Chondrocyte (in vitro differentiated cells): ENCODE measurements around the gene ZBTB9. TPM values are rescaled to one million over a fixed set of nuclear protein-coding genes. Genes with fewer than 3 reads are reported as not detected.
"Not testable (repeated sequence)": the region's sequence is repeated elsewhere in the genome, so short reads cannot be mapped to it uniquely, and the experiment has no call there.

Experiments used
- DNase-seq: peaks from one replicate; pipeline ENCODE4 v3.0.0; 2021; ENCODE audit warnings: mixed read lengths, low spot score
- H3K27ac Mint-ChIP-seq: one replicate; pipeline ENCODE4 v1.8.0; 2021; ENCODE audit warnings: mild to moderate bottlenecking, moderate library complexity, mixed read lengths; ENCODE audit not compliant: unreplicated experiment
- H3K27me3 Mint-ChIP-seq: 2 replicates; pipeline ENCODE4 v1.8.0; 2021; ENCODE audit warnings: low read depth, mixed read lengths
- H3K36me3 Mint-ChIP-seq: 2 replicates; pipeline ENCODE4 v1.8.0; 2021; ENCODE audit warnings: low read depth, mixed read lengths
- H3K4me1 Mint-ChIP-seq: 2 replicates; pipeline ENCODE4 v1.8.0; 2021; ENCODE audit warnings: low read depth, mild to moderate bottlenecking, mixed read lengths
- H3K4me3 Mint-ChIP-seq: one replicate; pipeline ENCODE4 v1.8.0; 2021; ENCODE audit warnings: mild to moderate bottlenecking, moderate library complexity, mixed read lengths; ENCODE audit not compliant: unreplicated experiment
- H3K9me3 Mint-ChIP-seq: 2 replicates; pipeline ENCODE4 v1.8.0; 2021; ENCODE audit warnings: low read depth, mixed read lengths
- CTCF ChIP-seq: fragments of 200-600 bp; sonication (generic); IDR thresholded peaks from 2 replicates; pipeline ENCODE4 v1.5.0; 2021; ENCODE audit warnings: antibody characterized with exemption, mild to moderate bottlenecking, moderate library complexity
- total RNA-seq: library from RNA; stranded (reverse); gene quantifications from 3 replicates; pipeline ENCODE4 v1.2.1, GENCODE V29; 2021

The ZBTB9 gene
- total RNA-seq, 1 donor from 2014 or later: 7.1 TPM

DNA sequence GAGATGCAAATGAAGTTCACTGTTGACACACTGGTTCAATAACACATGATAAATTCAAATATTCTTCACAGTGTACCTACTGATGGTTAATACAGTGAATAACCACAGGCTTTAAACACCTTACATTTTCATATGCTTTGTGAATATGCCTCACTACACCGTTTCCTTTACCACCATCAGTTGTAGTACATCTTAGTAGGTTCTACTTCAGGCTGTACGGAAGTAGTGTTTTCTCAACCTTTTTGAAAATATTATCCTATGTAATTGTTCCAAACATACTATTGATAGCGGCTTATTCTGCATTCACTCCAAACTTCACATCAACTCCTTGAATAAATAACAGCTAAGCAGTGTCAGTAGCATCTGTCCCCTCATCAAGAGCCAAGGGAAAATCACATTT, 15.3 kb downstream of the ZBTB9 start:
- no peak overlapping the region for H3K27ac Mint-ChIP-seq

GRCh38 chr6:33477864-33478263, 23.5 kb downstream of the ZBTB9 start:
- no peak overlapping the region for H3K27ac Mint-ChIP-seq
- no peaks in the 10 kb centered on the region for H3K4me1 Mint-ChIP-seq
- DNase-seq: no peak
- no peak overlapping the region for H3K4me3 Mint-ChIP-seq
- TF ChIP-seq CTCF: no peak
- H3K27me3 Mint-ChIP-seq: peaks cover 22% of the 10 kb centered on the region
- H3K36me3 Mint-ChIP-seq: no peaks in the 10 kb centered on the region
- H3K9me3 Mint-ChIP-seq: no peaks in the 10 kb centered on the region

More for the DNA sequence above, 15.3 kb downstream of the ZBTB9 start:
- no peaks in the 10 kb centered on the region for H3K27me3 Mint-ChIP-seq
- H3K4me3 Mint-ChIP-seq: no peak overlapping the region
- no peak for DNase-seq
- peaks cover 5% of the 10 kb centered on the region for H3K9me3 Mint-ChIP-seq
- H3K36me3 Mint-ChIP-seq: no peaks in the 10 kb centered on the region
- H3K4me1 Mint-ChIP-seq: no peaks in the 10 kb centered on the region
- TF ChIP-seq CTCF: no peak

GRCh38 chr6:33481192-33481591, 26.8 kb downstream of the ZBTB9 start:
- Mint-ChIP-seq H3K27me3 (peaks cover 22% of the 10 kb centered on the region), H3K9me3 (peaks cover 5% of the 10 kb centered on the region), H3K27ac (no peak overlapping the region), H3K4me1 (no peaks in the 10 kb centered on the region), H3K36me3 (peaks cover 1% of the 10 kb centered on the region), H3K4me3 (no peak overlapping the region)
- DNase-seq: no peak
- no peak for TF ChIP-seq CTCF

DNA sequence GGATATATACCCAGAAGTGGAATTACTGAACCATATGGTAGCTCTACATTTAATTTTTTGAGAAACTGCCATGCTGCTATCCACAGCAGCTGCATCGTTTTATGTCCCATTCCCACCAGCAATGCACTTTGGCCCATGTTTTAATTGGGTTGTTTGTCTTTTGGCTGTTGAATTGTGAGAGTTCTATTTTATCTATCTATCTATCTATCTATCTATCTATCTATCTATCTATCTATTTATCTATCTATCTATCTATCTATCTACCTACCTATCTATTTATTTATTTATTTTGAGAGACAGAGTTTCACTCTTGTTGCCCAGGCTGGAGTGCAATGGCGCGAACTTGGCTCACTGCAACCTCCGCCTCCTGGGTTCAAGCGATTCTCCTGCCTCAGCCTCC, 28.2 kb downstream of the ZBTB9 start:
- DNase-seq, H3K9me3 Mint-ChIP-seq, H3K4me1 Mint-ChIP-seq, H3K27ac Mint-ChIP-seq, H3K4me3 Mint-ChIP-seq, H3K36me3 Mint-ChIP-seq: not testable (repeated sequence)
- H3K27me3 Mint-ChIP-seq: peaks cover 25% of the 10 kb centered on the region

GRCh38 chr6:33483678-33484077, 29.3 kb downstream of the ZBTB9 start:
- H3K9me3 Mint-ChIP-seq: peaks cover 5% of the 10 kb centered on the region
- no peak for TF ChIP-seq CTCF
- peaks cover 1% of the 10 kb centered on the region for H3K36me3 Mint-ChIP-seq
- H3K27me3 Mint-ChIP-seq: peaks cover 25% of the 10 kb centered on the region
- H3K27ac Mint-ChIP-seq: no peak overlapping the region
- H3K4me1 Mint-ChIP-seq: no peaks in the 10 kb centered on the region
- no peak for DNase-seq
- H3K4me3 Mint-ChIP-seq: no peak overlapping the region

GRCh38 chr6:33484673-33485262, 30.4 kb downstream of the ZBTB9 start:
- not testable (repeated sequence) for H3K27ac Mint-ChIP-seq, H3K4me3 Mint-ChIP-seq, H3K9me3 Mint-ChIP-seq, H3K4me1 Mint-ChIP-seq, DNase-seq, H3K36me3 Mint-ChIP-seq
- H3K27me3 Mint-ChIP-seq: peaks cover 19% of the 10 kb centered on the region

DNA sequence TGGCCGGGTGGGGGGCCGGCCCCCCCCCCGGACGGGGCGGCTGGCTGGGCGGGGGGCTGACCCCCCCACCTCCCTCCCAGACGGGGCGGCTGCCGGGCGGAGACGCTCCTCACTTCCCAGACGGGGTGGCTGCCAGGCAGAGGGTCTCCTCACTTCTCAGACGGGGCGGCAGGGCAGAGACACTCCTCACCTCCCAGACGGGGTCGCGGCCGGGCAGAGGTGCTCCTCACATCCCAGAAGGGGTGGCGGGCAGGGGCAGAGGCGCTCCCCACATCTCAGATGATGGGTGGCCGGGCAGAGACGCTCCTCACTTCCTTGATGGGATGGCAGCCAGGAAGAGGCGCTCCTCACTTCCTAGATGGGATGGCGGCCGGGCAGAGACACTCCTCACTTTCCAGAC, 31.3 kb downstream of the ZBTB9 start:
- H3K9me3 Mint-ChIP-seq, DNase-seq, H3K4me3 Mint-ChIP-seq, H3K4me1 Mint-ChIP-seq, H3K36me3 Mint-ChIP-seq, H3K27ac Mint-ChIP-seq: not testable (repeated sequence)
- peaks cover 18% of the 10 kb centered on the region for H3K27me3 Mint-ChIP-seq
